WTC11 (cell line): ENCODE measurements around the gene CAMK2B. TPM values are rescaled to one million over a fixed set of nuclear protein-coding genes. Genes with fewer than 3 reads are reported as not detected.

ENCODE experiments used
- ATAC-seq: fragments of 200-7000 bp; cut with Tn5 transposase; 2 replicates; pipeline ENCODE4 v1.10.0; 2021; ENCODE audit warnings: mild to moderate bottlenecking, moderate library complexity
- CTCF ChIA-PET: fragments of 300-600 bp; sonication (Branson Sonifier 250); formaldehyde crosslinking; loops from one replicate; lab custom pipeline; 2021; ENCODE audit warnings: antibody characterized with exemption; lab: Charles Lee
- POLR2A ChIA-PET: fragments of 350-600 bp; sonication (Branson Sonifier 250); formaldehyde crosslinking; loops from one replicate; lab custom pipeline; 2021; ENCODE audit warnings: antibody characterized with exemption; lab: Charles Lee
- DNase-seq: peaks from one replicate; pipeline ENCODE4 v3.0.0; 2021; ENCODE audit warnings: low spot score
- H3K27ac Mint-ChIP-seq: 2 replicates; pipeline ENCODE4 v1.8.0; 2021; ENCODE audit warnings: mixed read lengths
- H3K27me3 Mint-ChIP-seq: 2 replicates; pipeline ENCODE4 v1.8.0; 2021; ENCODE audit warnings: low read depth, mild to moderate bottlenecking, moderate library complexity, mixed read lengths
- H3K36me3 Mint-ChIP-seq: 2 replicates; pipeline ENCODE4 v1.8.0; 2021; ENCODE audit warnings: mixed read lengths
- H3K4me1 Mint-ChIP-seq: 2 replicates; pipeline ENCODE4 v1.8.0; 2022; ENCODE audit warnings: mixed read lengths
- H3K4me3 Mint-ChIP-seq: 2 replicates; pipeline ENCODE4 v1.8.0; 2021; ENCODE audit warnings: mild to moderate bottlenecking, moderate library complexity, mixed read lengths
- H3K9me3 Mint-ChIP-seq: 2 replicates; pipeline ENCODE4 v1.8.0; 2021; ENCODE audit warnings: mixed read lengths
- ATF6 ChIP-seq: sonication (generic); formaldehyde crosslinking; IDR thresholded peaks from 2 replicates; pipeline ENCODE4 v1.8.1; 2023; ENCODE audit warnings: mild to moderate bottlenecking, missing genetic modification reagents
- CBFB ChIP-seq: sonication (generic); formaldehyde crosslinking; IDR thresholded peaks from 2 replicates; pipeline ENCODE4 v1.8.1; 2022; ENCODE audit warnings: mild to moderate bottlenecking, low read depth, missing genetic modification reagents
- E2F4 ChIP-seq: sonication (generic); formaldehyde crosslinking; IDR thresholded peaks from 2 replicates; pipeline ENCODE4 v1.8.1; 2022; ENCODE audit warnings: low read depth, mild to moderate bottlenecking, moderate library complexity, missing genetic modification reagents, borderline replicate concordance
- ELF4 ChIP-seq: sonication (generic); formaldehyde crosslinking; IDR thresholded peaks from 2 replicates; pipeline ENCODE4 v1.8.1; 2022; ENCODE audit warnings: low read depth, mild to moderate bottlenecking, moderate library complexity, missing genetic modification reagents
- EMX1 ChIP-seq: fragments of 250-450 bp; sonication (Bioruptor Pico); IDR thresholded peaks from 2 replicates; pipeline ENCODE4 v1.8.0; 2021; ENCODE audit warnings: mild to moderate bottlenecking
- ESRRA ChIP-seq: sonication (generic); formaldehyde crosslinking; IDR thresholded peaks from 2 replicates; pipeline ENCODE4 v1.8.1; 2022; ENCODE audit warnings: mild to moderate bottlenecking, missing genetic modification reagents, borderline replicate concordance
- JAZF1 ChIP-seq: fragments of 250-450 bp; sonication (Bioruptor Pico); IDR thresholded peaks from 2 replicates; pipeline ENCODE4 v1.9.0; 2021; ENCODE audit warnings: moderate library complexity, mild to moderate bottlenecking, inconsistent platforms
- MYBL2 ChIP-seq: sonication (generic); formaldehyde crosslinking; IDR thresholded peaks from 2 replicates; pipeline ENCODE4 v1.8.1; 2023; ENCODE audit warnings: mild to moderate bottlenecking, moderate library complexity, missing genetic modification reagents
- NFATC4 ChIP-seq: fragments of 250-450 bp; sonication (Bioruptor Pico); IDR thresholded peaks from 2 replicates; pipeline ENCODE4 v1.9.0; 2021; ENCODE audit warnings: mild to moderate bottlenecking
- NR2C2 ChIP-seq: sonication (generic); formaldehyde crosslinking; IDR thresholded peaks from 2 replicates; pipeline ENCODE4 v1.8.0; 2022; ENCODE audit warnings: mild to moderate bottlenecking, missing genetic modification reagents
- RELA ChIP-seq: sonication (generic); formaldehyde crosslinking; IDR thresholded peaks from 2 replicates; pipeline ENCODE4 v1.8.1; 2022; ENCODE audit warnings: missing genetic modification reagents, mild to moderate bottlenecking, borderline replicate concordance
- RORB ChIP-seq: fragments of 250-450 bp; sonication (Bioruptor Pico); IDR thresholded peaks from 2 replicates; pipeline ENCODE4 v1.9.0; 2021; ENCODE audit warnings: mild to moderate bottlenecking
- SMAD3 ChIP-seq: sonication (generic); formaldehyde crosslinking; IDR thresholded peaks from 2 replicates; pipeline ENCODE4 v1.8.0; 2022; ENCODE audit warnings: missing genetic modification reagents, mild to moderate bottlenecking, borderline replicate concordance
- SOX15 ChIP-seq: fragments of 250-450 bp; sonication (Bioruptor Pico); IDR thresholded peaks from 2 replicates; pipeline ENCODE4 v1.9.0; 2021; ENCODE audit warnings: mild to moderate bottlenecking
- TP53 ChIP-seq: sonication (generic); formaldehyde crosslinking; IDR thresholded peaks from 2 replicates; pipeline ENCODE4 v1.8.1; 2023; ENCODE audit warnings: mild to moderate bottlenecking, missing genetic modification reagents
- ZNF121 ChIP-seq: sonication (generic); formaldehyde crosslinking; IDR thresholded peaks from 2 replicates; pipeline ENCODE4 v1.8.0; 2023; ENCODE audit warnings: missing genetic modification reagents
- ZNF138 ChIP-seq: sonication (generic); formaldehyde crosslinking; conservative IDR thresholded peaks from 2 replicates; pipeline ENCODE4 v1.8.1; 2022; ENCODE audit warnings: mild to moderate bottlenecking, moderate library complexity, missing genetic modification reagents
- ZNF317 ChIP-seq: sonication (generic); formaldehyde crosslinking; IDR thresholded peaks from 2 replicates; pipeline ENCODE4 v1.8.1; 2023; ENCODE audit warnings: low read depth, mild to moderate bottlenecking, moderate library complexity, missing genetic modification reagents, borderline replicate concordance
- total RNA-seq: library from RNA; stranded (reverse); gene quantifications from 3 replicates; pipeline ENCODE4 v1.2.3, GENCODE V29; 2021
- TF ChIP-seq, protein P1 (sequence below): sonication (generic); formaldehyde crosslinking; IDR thresholded peaks from 2 replicates; pipeline ENCODE4 v1.8.0; 2022; ENCODE audit warnings: missing genetic modification reagents
- TF ChIP-seq, protein P2 (sequence below): fragments of 250-450 bp; sonication (Bioruptor Pico); IDR thresholded peaks from 2 replicates; pipeline ENCODE4 v1.8.0; 2021; ENCODE audit warnings: mild to moderate bottlenecking
- TF ChIP-seq, protein P3 (sequence below): sonication (generic); formaldehyde crosslinking; IDR thresholded peaks from 2 replicates; pipeline ENCODE4 v1.8.1; 2022; ENCODE audit warnings: missing genetic modification reagents, borderline replicate concordance

Gene CAMK2B
- total RNA-seq, 1 experiment from 2014 or later: 0.44 TPM

DNA sequence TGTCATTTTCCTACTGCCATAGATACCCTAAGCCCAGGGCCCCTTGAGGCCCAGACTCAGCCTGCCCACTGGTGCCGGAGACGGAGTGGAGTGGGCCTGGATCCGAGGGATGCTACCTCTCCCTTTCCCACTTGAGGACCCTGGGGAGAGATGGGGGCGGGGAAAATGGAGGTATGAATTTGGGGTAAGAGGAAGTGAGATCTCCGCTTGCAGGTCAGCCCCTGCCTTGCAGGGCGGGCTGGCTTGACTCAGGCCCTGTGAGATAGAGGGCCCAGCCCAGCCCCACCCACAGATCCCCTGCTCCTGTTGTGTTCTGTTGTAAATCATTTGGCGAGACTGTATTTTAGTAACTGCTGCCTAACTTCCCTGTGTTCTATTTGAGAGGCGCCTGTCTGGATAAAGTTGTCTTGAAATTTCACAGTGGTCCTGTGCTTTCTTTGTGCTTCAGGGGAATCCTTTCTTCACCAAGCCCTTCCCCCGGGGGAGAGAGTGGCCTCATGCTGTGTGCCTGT, 111.5 kb downstream of the CAMK2B start (continued):
- TF ChIP-seq ATF6 (CRISPR knock-in tag) (no peak), E2F4 (CRISPR knock-in tag) (no peak), ELF4 (no peak), TP53 (CRISPR knock-in tag) (no peak), SOX15 (no peak)
- TF ChIP-seq, protein P1, sequence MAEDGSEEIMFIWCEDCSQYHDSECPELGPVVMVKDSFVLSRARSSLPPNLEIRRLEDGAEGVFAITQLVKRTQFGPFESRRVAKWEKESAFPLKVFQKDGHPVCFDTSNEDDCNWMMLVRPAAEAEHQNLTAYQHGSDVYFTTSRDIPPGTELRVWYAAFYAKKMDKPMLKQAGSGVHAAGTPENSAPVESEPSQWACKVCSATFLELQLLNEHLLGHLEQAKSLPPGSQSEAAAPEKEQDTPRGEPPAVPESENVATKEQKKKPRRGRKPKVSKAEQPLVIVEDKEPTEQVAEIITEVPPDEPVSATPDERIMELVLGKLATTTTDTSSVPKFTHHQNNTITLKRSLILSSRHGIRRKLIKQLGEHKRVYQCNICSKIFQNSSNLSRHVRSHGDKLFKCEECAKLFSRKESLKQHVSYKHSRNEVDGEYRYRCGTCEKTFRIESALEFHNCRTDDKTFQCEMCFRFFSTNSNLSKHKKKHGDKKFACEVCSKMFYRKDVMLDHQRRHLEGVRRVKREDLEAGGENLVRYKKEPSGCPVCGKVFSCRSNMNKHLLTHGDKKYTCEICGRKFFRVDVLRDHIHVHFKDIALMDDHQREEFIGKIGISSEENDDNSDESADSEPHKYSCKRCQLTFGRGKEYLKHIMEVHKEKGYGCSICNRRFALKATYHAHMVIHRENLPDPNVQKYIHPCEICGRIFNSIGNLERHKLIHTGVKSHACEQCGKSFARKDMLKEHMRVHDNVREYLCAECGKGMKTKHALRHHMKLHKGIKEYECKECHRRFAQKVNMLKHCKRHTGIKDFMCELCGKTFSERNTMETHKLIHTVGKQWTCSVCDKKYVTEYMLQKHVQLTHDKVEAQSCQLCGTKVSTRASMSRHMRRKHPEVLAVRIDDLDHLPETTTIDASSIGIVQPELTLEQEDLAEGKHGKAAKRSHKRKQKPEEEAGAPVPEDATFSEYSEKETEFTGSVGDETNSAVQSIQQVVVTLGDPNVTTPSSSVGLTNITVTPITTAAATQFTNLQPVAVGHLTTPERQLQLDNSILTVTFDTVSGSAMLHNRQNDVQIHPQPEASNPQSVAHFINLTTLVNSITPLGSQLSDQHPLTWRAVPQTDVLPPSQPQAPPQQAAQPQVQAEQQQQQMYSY: no peak
- TF ChIP-seq, all 79 proteins: peak for 0

GRCh38 chr7:44213206-44213876, 112.1 kb downstream of the CAMK2B start:
- DNase-seq (peak; percentile 0), ATAC-seq (no peak)
- Mint-ChIP-seq H3K4me1 (peaks cover 20% of the 10 kb centered on the region), H3K27ac (peak overlapping the region; percentile 75; the same call in 1 of the 2 replicates), H3K9me3 (no peaks in the 10 kb centered on the region), H3K4me3 (no peak overlapping the region), H3K27me3 (no peaks in the 10 kb centered on the region), H3K36me3 (peaks cover 34% of the 10 kb centered on the region)
- ChIA-PET CTCF (interaction anchor here (1.7 kb wide), 1 partner anchor 27 kb away, joined by 18 read pairs; no protein-coding TSS in a partner anchor), POLR2A (no interaction called here)
- TF ChIP-seq ZNF317 (CRISPR knock-in tag) (no peak), SMAD3 (CRISPR knock-in tag) (no peak), ELF4 (no peak), E2F4 (CRISPR knock-in tag) (no peak), RORB (no peak)

- no peaks in the 10 kb centered on the region for H3K9me3 Mint-ChIP-seq
- ChIA-PET POLR2A (no interaction called here), CTCF (interaction anchor here (1.4 kb wide), 1 partner anchor 81 kb away, joined by 3 read pairs; no protein-coding TSS in a partner anchor)
- H3K4me3 Mint-ChIP-seq: no peak overlapping the region
- H3K36me3 Mint-ChIP-seq: peaks cover 38% of the 10 kb centered on the region
- H3K27me3 Mint-ChIP-seq: no peaks in the 10 kb centered on the region
- DNase-seq (peak; percentile 3), ATAC-seq (no peak)
- peaks cover 15% of the 10 kb centered on the region for H3K4me1 Mint-ChIP-seq
- no peak overlapping the region for H3K27ac Mint-ChIP-seq
- TF ChIP-seq MYBL2: no peak
- TF ChIP-seq ESRRA (CRISPR knock-in tag): no peak
- TF ChIP-seq, protein P2, sequence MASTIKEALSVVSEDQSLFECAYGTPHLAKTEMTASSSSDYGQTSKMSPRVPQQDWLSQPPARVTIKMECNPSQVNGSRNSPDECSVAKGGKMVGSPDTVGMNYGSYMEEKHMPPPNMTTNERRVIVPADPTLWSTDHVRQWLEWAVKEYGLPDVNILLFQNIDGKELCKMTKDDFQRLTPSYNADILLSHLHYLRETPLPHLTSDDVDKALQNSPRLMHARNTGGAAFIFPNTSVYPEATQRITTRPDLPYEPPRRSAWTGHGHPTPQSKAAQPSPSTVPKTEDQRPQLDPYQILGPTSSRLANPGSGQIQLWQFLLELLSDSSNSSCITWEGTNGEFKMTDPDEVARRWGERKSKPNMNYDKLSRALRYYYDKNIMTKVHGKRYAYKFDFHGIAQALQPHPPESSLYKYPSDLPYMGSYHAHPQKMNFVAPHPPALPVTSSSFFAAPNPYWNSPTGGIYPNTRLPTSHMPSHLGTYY (CRISPR knock-in tag): no peak
- no peak for TF ChIP-seq JAZF1
- no peak for TF ChIP-seq NFATC4
- TF ChIP-seq ZNF121 (CRISPR knock-in tag): no peak
- no peak for TF ChIP-seq CBFB (CRISPR knock-in tag)
- TF ChIP-seq, protein P3, sequence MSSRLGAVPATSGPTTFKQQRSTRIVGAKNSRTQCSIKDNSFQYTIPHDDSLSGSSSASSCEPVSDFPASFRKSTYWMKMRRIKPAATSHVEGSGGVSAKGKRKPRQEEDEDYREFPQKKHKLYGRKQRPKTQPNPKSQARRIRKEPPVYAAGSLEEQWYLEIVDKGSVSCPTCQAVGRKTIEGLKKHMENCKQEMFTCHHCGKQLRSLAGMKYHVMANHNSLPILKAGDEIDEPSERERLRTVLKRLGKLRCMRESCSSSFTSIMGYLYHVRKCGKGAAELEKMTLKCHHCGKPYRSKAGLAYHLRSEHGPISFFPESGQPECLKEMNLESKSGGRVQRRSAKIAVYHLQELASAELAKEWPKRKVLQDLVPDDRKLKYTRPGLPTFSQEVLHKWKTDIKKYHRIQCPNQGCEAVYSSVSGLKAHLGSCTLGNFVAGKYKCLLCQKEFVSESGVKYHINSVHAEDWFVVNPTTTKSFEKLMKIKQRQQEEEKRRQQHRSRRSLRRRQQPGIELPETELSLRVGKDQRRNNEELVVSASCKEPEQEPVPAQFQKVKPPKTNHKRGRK (CRISPR knock-in tag): no peak
- no peak for TF ChIP-seq RORB
- TF ChIP-seq NR2C2: no peak
- TF ChIP-seq EMX1 (CRISPR knock-in tag): no peak
- no peak for TF ChIP-seq RELA
- no peak for TF ChIP-seq ZNF138 (CRISPR knock-in tag)
Observed at GRCh38 chr7:44212581-44213184, 112.7 kb downstream of the CAMK2B start.
